Measurements from ENCODE around the gene TRIM17. TPM values are rescaled to one million over a fixed set of nuclear protein-coding genes. Genes with fewer than 3 reads are reported as not detected.

Gene TRIM17
- polyA plus RNA-seq, 3 donors = not detected

- H3K4me1 ChIP-seq (ENCODE audit: control insufficient read depth in 1 of 2, insufficient read depth in 2 of 2, low read length in 2 of 2) = peaks cover 38 to 40% of the 10 kb centered on the region in 2 donors
- DNase-seq = no peak
- no peak for TF ChIP-seq CTCF (IDR thresholded peaks at IDR 0.05)
- no peak overlapping the region for H3K9ac ChIP-seq (ENCODE audit: insufficient read depth, low read length, poor library complexity, severe bottlenecking)
- intact Hi-C loops (cut with micrococcal nuclease) = no loop called here
- H4K20me1 ChIP-seq (ENCODE audit: insufficient read depth, low read length) = no peaks in the 10 kb centered on the region
- Mint-ChIP-seq H3K4me1 (peaks cover 37% of the 10 kb centered on the region), H3K36me3 (peaks cover 6 to 12% of the 10 kb centered on the region in 2 donors), H3K9me3 (peaks cover 4 to 26% (median 21%) of the 10 kb centered on the region in 7 donors), H3K27me3 (ENCODE audit: low read depth in 3 of 3) (peaks cover 75 to 94% (median 84%) of the 10 kb centered on the region in 3 donors), H3K27ac (no peak overlapping the region), H3K4me3 (peak overlapping the region in 1 of 2 donors; percentile 92)
- no peak overlapping the region for H3K27ac ChIP-seq (ENCODE audit: low read depth in 1 of 2, low read length in 2 of 2)
- H3K36me3 ChIP-seq (replicated peaks in 1 of 2; ENCODE audit: control insufficient read depth in 1 of 2, insufficient read depth in 2 of 2, low read length in 2 of 2) = no peaks in the 10 kb centered on the region
- WGBS (ENCODE audit: insufficient coverage) = 100% methylated on average over 1 of the region's 5 CpGs
- H3K4me2 ChIP-seq (replicated peaks; ENCODE audit: extremely low read depth, low read length, poor library complexity, severe bottlenecking) = no peak overlapping the region
- no peak overlapping the region for H3K4me3 ChIP-seq (replicated peaks in 1 of 3; ENCODE audit: low read depth in 2 of 3, low read length in 3 of 3)
- no peaks in the 10 kb centered on the region for H3K79me2 ChIP-seq (ENCODE audit: insufficient read depth, low read length)
- peaks cover 63 to 77% of the 10 kb centered on the region in 2 donors for H3K27me3 ChIP-seq (ENCODE audit: control insufficient read depth in 2 of 2, insufficient read depth in 2 of 2, low read length in 2 of 2)
- H2AFZ ChIP-seq (ENCODE audit: insufficient read depth, low read depth, low read length, poor library complexity, severe bottlenecking) = no peak overlapping the region
- peaks cover 7 to 26% of the 10 kb centered on the region in 2 donors for H3K9me3 ChIP-seq (replicated peaks in 1 of 2; ENCODE audit: control insufficient read depth in 1 of 2, insufficient read depth in 1 of 2, low read length in 2 of 2)
These were observed 45.9 kb upstream of the TRIM17 start for GRCh38 chr1:228462560-228462959.

DNA sequence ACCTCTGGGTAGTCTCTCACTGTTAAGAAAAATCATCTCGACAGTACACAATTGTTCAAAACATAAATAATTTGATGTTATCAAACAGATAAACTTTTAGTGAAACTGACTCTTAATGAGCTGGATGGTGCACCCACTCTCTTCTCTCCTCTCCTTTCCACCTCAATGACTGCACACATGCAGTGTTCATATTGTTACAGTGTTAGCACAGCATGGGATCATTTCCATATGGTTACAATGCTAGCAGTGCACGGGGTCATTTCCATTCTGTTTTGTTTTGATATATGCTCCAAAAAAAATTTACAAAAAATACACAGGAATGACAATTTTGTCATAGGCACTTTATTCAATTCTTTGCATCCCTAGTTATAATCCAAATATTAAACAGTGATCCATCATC is 44.2 kb upstream of the TRIM17 start:
- intact Hi-C loops (cut with micrococcal nuclease) = no loop called here
- Mint-ChIP-seq H3K9me3 (peaks cover 4 to 32% (median 21%) of the 10 kb centered on the region in 7 donors), H3K27ac (no peak overlapping the region), H3K4me3 (peak overlapping the region in 1 of 2 donors; percentile 76), H3K27me3 (ENCODE audit: low read depth in 3 of 3) (peaks cover 64 to 92% (median 86%) of the 10 kb centered on the region in 3 donors), H3K36me3 (peaks cover 8 to 12% of the 10 kb centered on the region in 2 donors), H3K4me1 (peaks cover 47% of the 10 kb centered on the region)
- Histone ChIP-seq H3K79me2 (ENCODE audit: insufficient read depth, low read length) (peaks cover under 1% of the 10 kb centered on the region), H3K9ac (ENCODE audit: insufficient read depth, low read length, poor library complexity, severe bottlenecking) (no peak overlapping the region), H3K4me1 (ENCODE audit: control insufficient read depth in 1 of 2, insufficient read depth in 2 of 2, low read length in 2 of 2) (peaks cover 46 to 54% of the 10 kb centered on the region in 2 donors), H3K36me3 (replicated peaks in 1 of 2; ENCODE audit: control insufficient read depth in 1 of 2, insufficient read depth in 2 of 2, low read length in 2 of 2) (no peaks in the 10 kb centered on the region), H4K20me1 (ENCODE audit: insufficient read depth, low read length) (no peaks in the 10 kb centered on the region), H3K27ac (ENCODE audit: low read depth in 1 of 2, low read length in 2 of 2) (no peak overlapping the region), H3K4me2 (replicated peaks; ENCODE audit: extremely low read depth, low read length, poor library complexity, severe bottlenecking) (no peak overlapping the region), H3K9me3 (replicated peaks in 1 of 2; ENCODE audit: control insufficient read depth in 1 of 2, insufficient read depth in 1 of 2, low read length in 2 of 2) (peaks cover 7 to 25% of the 10 kb centered on the region in 2 donors), H3K27me3 (ENCODE audit: control insufficient read depth in 2 of 2, insufficient read depth in 2 of 2, low read length in 2 of 2) (peaks cover 45 to 74% of the 10 kb centered on the region in 2 donors), H2AFZ (ENCODE audit: insufficient read depth, low read depth, low read length, poor library complexity, severe bottlenecking) (no peak overlapping the region), H3K4me3 (replicated peaks in 1 of 3; ENCODE audit: low read depth in 2 of 3, low read length in 3 of 3) (no peak overlapping the region)
- WGBS (ENCODE audit: insufficient coverage) = no CpG with 5 or more reads among the region's 2 CpGs
- DNase-seq = no peak
- TF ChIP-seq CTCF (IDR thresholded peaks at IDR 0.05) = no peak
